ENCODE data around the gene NFIB. TPM values are rescaled to one million over a fixed set of nuclear protein-coding genes. Genes with fewer than 3 reads are reported as not detected.
A peak's percentile ranks its signal among the peaks of the same experiment; 100 is the strongest.

NFIB gene
- total RNA-seq, 1 experiment from 2014 or later = 18.6 TPM

- H4K20me1 ChIP-seq (ENCODE audit: low read length) = no peaks in the 10 kb centered on the region
- CTCF ChIA-PET = no interaction called here
- POLR2A ChIA-PET (ENCODE audit: unreplicated experiment) = no interaction called here
- no peak overlapping the region for H3K4me3 ChIP-seq (ENCODE audit: low read length)
- BruUV-seq (replicated peaks) = no TSS peak
- no peak overlapping the region for H3K9ac ChIP-seq (ENCODE audit: low read length)
- no peaks in the 10 kb centered on the region; the same call in 1 of the 2 replicates for H3K36me3 ChIP-seq (ENCODE audit: low read depth, low read length)
- intact Hi-C loops (cut with micrococcal nuclease) = no loop called here
- H3K4me2 ChIP-seq (ENCODE audit: low read length) = no peak overlapping the region
- H3K9me3 ChIP-seq (ENCODE audit: low read length) = no peaks in the 10 kb centered on the region
- no peak for DNase-seq
- H3K27ac ChIP-seq (ENCODE audit: low read length) = no peak overlapping the region
- no peak overlapping the region for H2AFZ ChIP-seq (ENCODE audit: low read length)
- H3F3A ChIP-seq (ENCODE audit: low read length, unreplicated experiment) = no peaks in the 10 kb centered on the region
- H3K4me1 ChIP-seq (ENCODE audit: insufficient read depth, low read length) = peaks cover 11% of the 10 kb centered on the region; the same call in 1 of the 2 replicates
- TF ChIP-seq CTCF (conservative IDR thresholded peaks at IDR 0.05; ENCODE audit: low read depth, low read length) (no peak), EZH2 (IDR thresholded peaks at IDR 0.05; ENCODE audit: low read length, unreplicated experiment) (no peak), EZH2phosphoT487 (IDR thresholded peaks at IDR 0.05; ENCODE audit: borderline replicate concordance, low read length) (no peak)
- H3K9me2 ChIP-seq (replicated peaks; ENCODE audit: low read length) = no peaks in the 10 kb centered on the region
- ATAC-seq = no peak
- H3K79me2 ChIP-seq (ENCODE audit: low read length) = no peaks in the 10 kb centered on the region
- H3K27me3 ChIP-seq (ENCODE audit: low read length) = no peaks in the 10 kb centered on the region
Observed at GRCh38 chr9:14097215-14097614, 216.7 kb downstream of the NFIB start.

- H3K36me3 ChIP-seq (ENCODE audit: low read depth, low read length) = no peaks in the 10 kb centered on the region; the same call in 1 of the 2 replicates
- no peak for TF ChIP-seq EZH2phosphoT487 (IDR thresholded peaks at IDR 0.05; ENCODE audit: borderline replicate concordance, low read length)
- TF ChIP-seq EZH2 (IDR thresholded peaks at IDR 0.05; ENCODE audit: low read length, unreplicated experiment) = no peak
- no peak for TF ChIP-seq CTCF (conservative IDR thresholded peaks at IDR 0.05; ENCODE audit: low read depth, low read length)
- H3K4me3 ChIP-seq (ENCODE audit: low read length) = no peak overlapping the region
- no peak overlapping the region for H3K27ac ChIP-seq (ENCODE audit: low read length)
- DNase-seq (no peak), ATAC-seq (0 out of 2 replicates have a peak, but pooled peaks have one; percentile 27)
- no peaks in the 10 kb centered on the region for H3K9me2 ChIP-seq (replicated peaks; ENCODE audit: low read length)
- POLR2A ChIA-PET (ENCODE audit: unreplicated experiment) = no interaction called here
- H3K27me3 ChIP-seq (ENCODE audit: low read length) = no peaks in the 10 kb centered on the region
- intact Hi-C loops (cut with micrococcal nuclease) = no loop called here
- no peak overlapping the region for H3K9ac ChIP-seq (ENCODE audit: low read length)
- H3K4me2 ChIP-seq (ENCODE audit: low read length) = no peak overlapping the region
- CTCF ChIA-PET = no interaction called here
- no peaks in the 10 kb centered on the region for H3F3A ChIP-seq (ENCODE audit: low read length, unreplicated experiment)
- BruUV-seq (replicated peaks) = no TSS peak
- no peaks in the 10 kb centered on the region for H4K20me1 ChIP-seq (ENCODE audit: low read length)
- no peaks in the 10 kb centered on the region for H3K79me2 ChIP-seq (ENCODE audit: low read length)
- H3K9me3 ChIP-seq (ENCODE audit: low read length) = no peaks in the 10 kb centered on the region
- H2AFZ ChIP-seq (ENCODE audit: low read length) = no peak overlapping the region
- peaks cover 11% of the 10 kb centered on the region; the same call in 1 of the 2 replicates for H3K4me1 ChIP-seq (ENCODE audit: insufficient read depth, low read length)
Observed at GRCh38 chr9:14096258-14096922, 217.6 kb downstream of the NFIB start.

- Histone ChIP-seq H3K9me2 (replicated peaks; ENCODE audit: low read length) (no peaks in the 10 kb centered on the region), H3K79me2 (ENCODE audit: low read length) (no peaks in the 10 kb centered on the region), H2AFZ (ENCODE audit: low read length) (no peak overlapping the region), H3K4me3 (ENCODE audit: low read length) (no peak overlapping the region), H3K27me3 (ENCODE audit: low read length) (no peaks in the 10 kb centered on the region), H3K9me3 (ENCODE audit: low read length) (no peaks in the 10 kb centered on the region), H3K4me1 (ENCODE audit: insufficient read depth, low read length) (peaks cover 11% of the 10 kb centered on the region; the same call in 1 of the 2 replicates), H3K27ac (ENCODE audit: low read length) (no peak overlapping the region), H3K4me2 (ENCODE audit: low read length) (no peak overlapping the region), H3K9ac (ENCODE audit: low read length) (no peak overlapping the region), H3K36me3 (ENCODE audit: low read depth, low read length) (no peaks in the 10 kb centered on the region; the same call in 1 of the 2 replicates), H3F3A (ENCODE audit: low read length, unreplicated experiment) (no peaks in the 10 kb centered on the region), H4K20me1 (ENCODE audit: low read length) (no peaks in the 10 kb centered on the region)
- intact Hi-C loops (cut with micrococcal nuclease) = no loop called here
- BruUV-seq (replicated peaks) = no TSS peak
- ChIA-PET CTCF (no interaction called here), POLR2A (ENCODE audit: unreplicated experiment) (no interaction called here)
- DNase-seq (no peak), ATAC-seq (no peak)
- no peak for TF ChIP-seq EZH2 (IDR thresholded peaks at IDR 0.05; ENCODE audit: low read length, unreplicated experiment)
- no peak for TF ChIP-seq CTCF (conservative IDR thresholded peaks at IDR 0.05; ENCODE audit: low read depth, low read length)
- TF ChIP-seq EZH2phosphoT487 (IDR thresholded peaks at IDR 0.05; ENCODE audit: borderline replicate concordance, low read length) = no peak
Observed at GRCh38 chr9:14095277-14095676, 218.7 kb downstream of the NFIB start.

Data from PC-3 (cell line).